Activated T-helper 1 cell treated with Interleukin-2 at 50 U/mL for 16 hours (primary cell): Measurements from ENCODE around the gene PARP6.
"Not testable (repeated sequence)": the region's sequence is repeated elsewhere in the genome, so short reads cannot be mapped to it uniquely, and the experiment has no call there.

Experiments used
- DNase-seq: peaks from one replicate; pipeline ENCODE4 v3.0.0-alpha.2; 2020; ENCODE audit warnings: low read depth

The PARP6 gene

GRCh38 chr15:72278737-72279136, 6.4 kb upstream of the PARP6 start:
- no peak for DNase-seq

GRCh38 chr15:72276326-72276700, 4.0 kb upstream of the PARP6 start:
- no peak for DNase-seq

GRCh38 chr15:72275635-72276325, 3.4 kb upstream of the PARP6 start:
- not testable (repeated sequence) for DNase-seq

GRCh38 chr15:72272997-72273352, 621 bp upstream of the PARP6 start:
- no peak for DNase-seq

GRCh38 chr15:72271895-72272212, 500 bp downstream of the PARP6 start:
- no peak for DNase-seq

- no peak for DNase-seq
These were observed 1.1 kb downstream of the PARP6 start for GRCh38 chr15:72271221-72271620.

- no peak for DNase-seq
These were observed 2.6 kb downstream of the PARP6 start for GRCh38 chr15:72269739-72270138.

GRCh38 chr15:72265031-72265430, 7.3 kb downstream of the PARP6 start:
- no peak for DNase-seq

- no peak for DNase-seq
These were observed 19.6 kb downstream of the PARP6 start for GRCh38 chr15:72252663-72253299.

- DNase-seq, result no peak
These were observed 23.1 kb downstream of the PARP6 start for GRCh38 chr15:72249142-72249810.

- DNase-seq, result no peak
These were observed 23.8 kb downstream of the PARP6 start for GRCh38 chr15:72248514-72248913.

GRCh38 chr15:72242775-72243370, 29.5 kb downstream of the PARP6 start:
- DNase-seq, result no peak

GRCh38 chr15:72239652-72240051, 32.7 kb downstream of the PARP6 start:
- no peak for DNase-seq

GRCh38 chr15:72238586-72238985, 33.8 kb downstream of the PARP6 start:
- no peak for DNase-seq

- DNase-seq, result no peak
These were observed 34.5 kb downstream of the PARP6 start for GRCh38 chr15:72237853-72238224.

- DNase-seq, result no peak
These were observed 35.1 kb downstream of the PARP6 start for GRCh38 chr15:72237029-72237852.

- DNase-seq, result no peak
These were observed 35.9 kb downstream of the PARP6 start for GRCh38 chr15:72236381-72237003.

- DNase-seq, result no peak
These were observed 37.1 kb downstream of the PARP6 start for GRCh38 chr15:72235298-72235697.

GRCh38 chr15:72233769-72234168, 38.6 kb downstream of the PARP6 start:
- no peak for DNase-seq

- DNase-seq, result no peak
These were observed 40.4 kb downstream of the PARP6 start for GRCh38 chr15:72231833-72232478.

- DNase-seq, result peak; percentile 86
These were observed 41.1 kb downstream of the PARP6 start, which contains the start of gene PKM for GRCh38 chr15:72231066-72231832. TSS of gene PKM (minus strand) at chr15:72231190. CDS start at chr15:72219097, 12,093 bp downstream.
